ENCODE results near the gene PRPF8. TPM values are rescaled to one million over a fixed set of nuclear protein-coding genes. Genes with fewer than 3 reads are reported as not detected.

PRPF8 gene
- total RNA-seq, 1 experiment from 2014 or later, result 398 TPM

- H3K4me3 ChIP-seq (ENCODE audit: low read depth, low read length), result no peak overlapping the region
- Mint-ChIP-seq H3K36me3 (ENCODE audit: insufficient read depth, unreplicated experiment) (peaks cover 26% of the 10 kb centered on the region), H3K27ac (ENCODE audit: unreplicated experiment) (peak overlapping the region; percentile 45), H3K4me3 (ENCODE audit: unreplicated experiment) (peak overlapping the region; percentile 95), H3K4me1 (ENCODE audit: low read depth, unreplicated experiment) (peaks cover 23% of the 10 kb centered on the region), H3K9me3 (ENCODE audit: unreplicated experiment) (no peaks in the 10 kb centered on the region), H3K27me3 (ENCODE audit: insufficient read depth, unreplicated experiment) (no peaks in the 10 kb centered on the region)
- DNase-seq, result no peak
- TF ChIP-seq CTCF (IDR thresholded peaks at IDR 0.05; ENCODE audit: insufficient read depth in 1 of 2, low read depth in 1 of 2, low read length in 1 of 2, severe bottlenecking in 1 of 2, unreplicated experiment in 1 of 2), result no peak
- no peaks in the 10 kb centered on the region for H3K36me3 ChIP-seq (ENCODE audit: control insufficient read depth, insufficient read depth, low read length)
- ChIA-PET CTCF (interaction anchor here (0.7 to 2.1 kb wide), 4 partner anchors 17 to 504 kb away, joined by 3 to 16 read pairs (median 4); partner anchors contain the start of gene PITPNA), POLR2A (interaction anchor here (0.6 to 2.3 kb wide), 2 partner anchors 28 to 35 kb away, joined by 6 to 9 read pairs; no protein-coding TSS in a partner anchor)
- H3K9me3 ChIP-seq, result no peaks in the 10 kb centered on the region
- peaks cover 31% of the 10 kb centered on the region for H3K4me1 ChIP-seq
- H3K27me3 ChIP-seq (replicated peaks; ENCODE audit: control insufficient read depth, insufficient read depth, low read length), result no peaks in the 10 kb centered on the region
- BruUV-seq (replicated peaks), result no TSS peak
- intact Hi-C loops (cut with micrococcal nuclease; ENCODE audit: unreplicated experiment), result loop anchor here (10.0 kb wide), 1 partner anchor 172 kb away; the partner anchor contains the start of gene CRK
Observed at GRCh38 chr17:1626333-1626732, 58.3 kb downstream of the PRPF8 start.

DNA sequence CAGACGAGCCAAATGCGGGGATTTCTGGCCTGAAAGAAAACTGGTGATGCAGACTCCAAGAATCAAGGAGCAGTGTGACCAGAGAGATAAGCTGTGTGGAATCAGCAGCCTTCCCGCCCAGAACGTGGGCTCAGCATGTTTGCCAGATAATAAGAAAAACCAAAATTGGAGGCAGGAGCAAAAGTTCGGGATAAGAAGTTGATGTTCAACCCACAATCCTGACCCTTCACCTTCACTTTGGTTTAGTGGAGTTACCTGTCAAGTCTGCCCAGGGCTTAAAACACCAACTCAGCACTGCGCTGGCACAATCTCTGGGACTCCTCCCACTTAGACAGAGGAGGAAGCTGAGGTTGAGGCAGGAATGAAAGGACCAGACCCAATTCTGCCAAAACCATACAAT lies 59.1 kb downstream of the PRPF8 start:
- intact Hi-C loops (cut with micrococcal nuclease; ENCODE audit: unreplicated experiment), result loop anchor here (10.0 kb wide), 1 partner anchor 171 kb away; the partner anchor contains the start of gene CRK
- Mint-ChIP-seq H3K36me3 (ENCODE audit: insufficient read depth, unreplicated experiment) (peaks cover 26% of the 10 kb centered on the region), H3K4me1 (ENCODE audit: low read depth, unreplicated experiment) (peaks cover 23% of the 10 kb centered on the region), H3K9me3 (ENCODE audit: unreplicated experiment) (no peaks in the 10 kb centered on the region), H3K4me3 (ENCODE audit: unreplicated experiment) (peak overlapping the region; percentile 95), H3K27me3 (ENCODE audit: insufficient read depth, unreplicated experiment) (no peaks in the 10 kb centered on the region), H3K27ac (ENCODE audit: unreplicated experiment) (peak overlapping the region; percentile 45)
- DNase-seq, result no peak
- TF ChIP-seq CTCF (IDR thresholded peaks at IDR 0.05; ENCODE audit: insufficient read depth in 1 of 2, low read depth in 1 of 2, low read length in 1 of 2, severe bottlenecking in 1 of 2, unreplicated experiment in 1 of 2), result no peak
- ChIA-PET CTCF (interaction anchor here (0.7 to 2.1 kb wide), 6 partner anchors 18 to 606 kb away, joined by 3 to 16 read pairs (median 3); partner anchors contain the start of gene PITPNA), POLR2A (interaction anchor here (1.5 to 2.3 kb wide), 2 partner anchors 28 to 35 kb away, joined by 6 to 9 read pairs; no protein-coding TSS in a partner anchor)
- BruUV-seq (replicated peaks), result TSS peak; percentile 24
- H3K9me3 ChIP-seq, result no peaks in the 10 kb centered on the region
- peaks cover 31% of the 10 kb centered on the region for H3K4me1 ChIP-seq
- no peak overlapping the region for H3K4me3 ChIP-seq (ENCODE audit: low read depth, low read length)
- no peaks in the 10 kb centered on the region for H3K36me3 ChIP-seq (ENCODE audit: control insufficient read depth, insufficient read depth, low read length)
- H3K27me3 ChIP-seq (replicated peaks; ENCODE audit: control insufficient read depth, insufficient read depth, low read length), result no peaks in the 10 kb centered on the region

DNA sequence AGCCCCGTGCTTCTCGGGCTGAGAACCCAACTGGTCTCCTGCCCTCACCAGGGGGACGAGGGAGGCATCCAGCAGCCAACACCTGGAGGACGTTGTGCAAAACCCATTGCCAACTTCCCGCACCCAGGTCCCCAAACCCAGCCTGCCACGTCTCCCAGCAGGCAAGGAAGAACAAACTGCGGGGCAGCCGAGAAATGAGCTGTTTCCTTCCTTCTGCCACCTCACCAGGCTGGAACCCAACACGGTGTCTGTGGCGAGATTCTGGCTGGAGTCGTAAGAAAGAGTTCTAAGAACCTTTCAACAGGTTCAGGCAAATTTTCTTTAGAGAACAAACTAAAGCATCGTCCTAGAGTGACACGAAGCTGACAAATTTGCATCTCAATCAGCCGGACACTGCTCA lies 59.6 kb downstream of the PRPF8 start:
- Histone ChIP-seq H3K27me3 (replicated peaks; ENCODE audit: control insufficient read depth, insufficient read depth, low read length) (no peaks in the 10 kb centered on the region), H3K4me1 (peaks cover 29% of the 10 kb centered on the region), H3K9me3 (no peaks in the 10 kb centered on the region), H3K4me3 (ENCODE audit: low read depth, low read length) (no peak overlapping the region), H3K36me3 (ENCODE audit: control insufficient read depth, insufficient read depth, low read length) (no peaks in the 10 kb centered on the region)
- BruUV-seq (replicated peaks), result no TSS peak
- no peak for DNase-seq
- no peaks in the 10 kb centered on the region for H3K27me3 Mint-ChIP-seq (ENCODE audit: insufficient read depth, unreplicated experiment)
- ChIA-PET POLR2A (interaction anchor here (1.5 kb wide), 1 partner anchor 35 kb away, joined by 6 read pairs; no protein-coding TSS in a partner anchor), CTCF (interaction anchor here (0.6 to 2.1 kb wide), 3 partner anchors 18 to 325 kb away, joined by 3 to 16 read pairs (median 3); no protein-coding TSS in a partner anchor)
- peaks cover 26% of the 10 kb centered on the region for H3K36me3 Mint-ChIP-seq (ENCODE audit: insufficient read depth, unreplicated experiment)
- H3K9me3 Mint-ChIP-seq (ENCODE audit: unreplicated experiment), result no peaks in the 10 kb centered on the region
- H3K4me1 Mint-ChIP-seq (ENCODE audit: low read depth, unreplicated experiment), result peaks cover 19% of the 10 kb centered on the region
- TF ChIP-seq CTCF (IDR thresholded peaks at IDR 0.05; ENCODE audit: insufficient read depth in 1 of 2, low read depth in 1 of 2, low read length in 1 of 2, severe bottlenecking in 1 of 2, unreplicated experiment in 1 of 2), result no peak
- no peak overlapping the region for H3K4me3 Mint-ChIP-seq (ENCODE audit: unreplicated experiment)
- intact Hi-C loops (cut with micrococcal nuclease; ENCODE audit: unreplicated experiment), result loop anchor here (10.0 kb wide), 1 partner anchor 170 kb away; the partner anchor contains the start of gene CRK
- H3K27ac Mint-ChIP-seq (ENCODE audit: unreplicated experiment), result no peak overlapping the region
